HG02588 (cell line): ENCODE results near the gene BCL2L13.

Experiments used
- ATAC-seq: cut with Tn5 transposase; IDR thresholded peaks from one replicate; pipeline ENCODE4 v1.9.1; 2021; ENCODE audit warnings: mild to moderate bottlenecking, moderate library complexity; ENCODE audit not compliant: unreplicated experiment

BCL2L13 gene

DNA sequence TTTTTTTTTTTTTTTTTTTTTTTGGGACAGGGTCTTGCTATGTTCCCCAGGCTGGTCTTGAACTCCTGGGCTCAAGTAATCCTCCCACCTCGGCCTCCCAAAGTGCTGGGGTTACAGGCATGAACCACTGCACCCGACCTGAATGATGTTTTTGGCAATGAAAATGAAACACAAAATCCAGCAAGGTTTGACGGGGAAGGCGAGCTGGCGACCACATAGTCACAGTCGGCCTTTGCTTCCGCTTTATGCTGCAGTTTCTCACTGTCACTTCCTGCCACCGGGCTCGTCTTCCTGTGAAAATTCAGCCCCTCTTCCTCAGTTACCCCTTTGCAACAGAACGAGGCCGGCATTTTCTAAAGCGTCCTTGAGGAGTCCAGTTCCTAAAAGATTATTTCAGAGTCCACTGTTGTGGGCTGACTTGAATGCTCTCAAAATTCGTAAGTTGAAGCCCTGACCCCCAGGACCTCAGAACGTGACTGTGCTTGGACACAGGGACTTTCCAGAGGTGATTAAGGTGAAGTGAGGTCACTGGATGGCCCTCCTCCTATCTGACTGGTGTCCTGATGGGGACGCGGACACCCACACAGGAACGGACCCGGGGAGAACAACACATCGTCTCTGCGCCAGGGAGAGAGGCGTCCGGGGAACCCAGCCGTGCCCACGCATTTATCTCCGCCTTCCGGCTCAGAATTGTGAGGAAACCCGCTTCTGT is 138.6 kb downstream of the BCL2L13 start:
- ATAC-seq, result peak; percentile 29

DNA sequence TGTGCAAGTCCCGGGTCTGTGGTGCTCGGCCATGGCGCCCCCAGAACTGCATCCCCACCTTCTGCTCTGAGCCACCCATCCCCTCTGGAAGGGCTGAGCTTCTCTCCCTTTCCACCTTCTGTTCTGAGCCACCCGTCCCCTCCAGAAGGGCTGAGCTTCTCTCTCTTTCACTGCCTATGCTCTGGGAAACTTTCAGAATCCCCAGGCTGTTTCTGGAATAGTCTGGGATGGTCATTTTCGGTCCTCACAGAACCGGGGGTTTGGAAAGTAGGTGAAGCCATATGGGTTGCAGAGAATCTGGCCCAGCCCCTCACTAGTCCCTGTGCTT is 139.1 kb downstream of the BCL2L13 start:
- ATAC-seq, result no peak

DNA sequence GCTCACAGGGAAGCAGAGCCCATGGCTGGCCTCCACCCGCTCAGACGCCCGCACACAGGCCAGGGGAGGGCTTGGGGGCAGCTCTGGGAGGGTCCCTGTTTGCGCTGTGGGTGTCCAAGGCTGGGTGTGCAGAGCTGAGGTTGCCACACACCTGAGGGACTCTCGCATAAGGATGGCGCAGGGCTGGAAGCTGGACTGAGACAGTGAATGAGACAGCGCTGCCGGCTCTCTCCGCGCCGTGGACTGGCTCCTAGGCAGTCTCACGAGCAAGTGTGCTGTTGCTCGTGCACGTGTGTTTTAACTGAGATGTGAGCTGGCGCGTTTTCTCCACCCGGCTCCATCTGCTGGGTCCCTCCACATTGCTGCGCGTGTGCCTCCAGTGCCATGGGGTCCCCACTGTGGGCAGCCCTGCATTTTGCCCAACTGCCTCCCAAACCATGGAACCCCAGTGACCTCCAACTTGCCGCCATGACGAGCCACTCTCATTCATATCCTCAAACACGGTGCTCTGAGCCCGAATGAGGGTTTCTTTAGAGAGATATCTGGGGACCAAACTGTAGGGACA is 139.9 kb downstream of the BCL2L13 start:
- ATAC-seq, result no peak

GRCh38 chr22:17779286-17780115 is 140.9 kb downstream of the BCL2L13 start:
- no peak for ATAC-seq

DNA sequence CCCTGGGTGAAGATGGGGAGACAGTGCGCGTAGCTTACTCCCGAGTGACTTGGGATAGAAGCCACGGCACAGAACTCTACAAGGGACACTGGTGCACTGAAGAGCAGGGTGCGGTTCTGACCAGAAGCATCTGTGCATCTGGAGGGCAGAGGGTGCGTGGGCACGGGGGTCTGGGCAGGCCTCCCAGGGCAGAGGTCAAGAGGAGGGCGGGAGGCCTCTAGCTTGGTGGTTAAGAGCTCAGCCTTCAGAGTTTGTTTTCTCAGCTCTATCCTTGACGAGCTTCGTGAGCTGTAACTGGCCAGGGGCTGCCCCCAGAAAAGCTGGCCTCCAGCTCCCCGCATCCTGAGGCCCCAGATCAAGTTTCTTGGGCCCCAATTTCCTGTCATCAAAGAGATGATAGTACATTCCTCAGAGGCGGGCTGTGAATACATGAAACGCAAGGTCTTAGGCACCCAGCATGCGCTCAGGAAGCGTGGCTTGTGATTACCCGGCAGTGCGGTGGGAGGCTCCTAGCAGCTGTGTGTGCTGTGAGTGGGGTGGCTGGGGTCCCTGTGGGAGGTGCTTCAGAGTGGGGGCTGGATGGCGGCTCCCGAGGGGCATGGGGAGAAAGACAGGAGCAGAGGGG is 141.7 kb downstream of the BCL2L13 start:
- no peak for ATAC-seq
